ENCODE results near the gene DOCK11. TPM values are rescaled to one million over a fixed set of nuclear protein-coding genes. Genes with fewer than 3 reads are reported as not detected.

The DOCK11 gene
- total and polyA plus RNA-seq, 9 of the 15 experiments (the other 6 are each of a cell fraction or from before 2014, with no cell fraction given) = 41.8 to 77.8 (median 50.9) TPM

DNA sequence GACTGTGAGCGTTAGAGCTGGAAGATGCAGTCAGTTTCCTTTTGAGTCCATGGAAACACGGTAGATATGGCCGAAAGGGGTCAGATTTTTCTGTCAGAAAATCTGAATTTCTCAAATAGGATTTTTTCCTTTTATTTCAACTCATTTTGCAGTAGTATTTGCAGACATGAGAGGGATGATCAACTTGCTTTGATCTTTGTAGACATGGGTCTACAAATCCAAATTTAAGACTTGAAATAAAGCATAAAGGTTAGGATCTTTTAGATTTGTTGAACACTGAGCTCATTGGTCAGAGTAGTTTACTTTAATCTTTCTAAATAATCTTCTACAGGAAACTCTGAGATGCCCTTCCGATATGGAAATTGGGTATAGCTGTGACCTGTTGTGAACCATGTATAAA lies 44.7 kb downstream of the DOCK11 start:
- Histone ChIP-seq H3K27ac (ENCODE audit: extremely low read depth, low read depth, low read length) (no peak overlapping the region), H3K9me3 (replicated peaks; ENCODE audit: control insufficient read depth, insufficient read depth, low read depth, low read length) (no peaks in the 10 kb centered on the region), H3K4me1 (replicated peaks in 1 of 2; ENCODE audit: control insufficient read depth in 2 of 2, insufficient read depth in 2 of 2, low read length in 2 of 2) (peaks cover 0 to 10% of the 10 kb centered on the region in 2 experiments; a peak in 2 of 5 replicates), H3K27me3 (ENCODE audit: control insufficient read depth in 2 of 2, insufficient read depth in 2 of 2, low read length in 2 of 2) (no peaks in the 10 kb centered on the region), H4K20me1 (replicated peaks; ENCODE audit: control insufficient read depth, insufficient read depth, low read length) (no peaks in the 10 kb centered on the region), H3K36me3 (ENCODE audit: control insufficient read depth, insufficient read depth, low read length) (peaks cover 21% of the 10 kb centered on the region; the same call in 1 of the 3 replicates), H3K79me2 (ENCODE audit: control insufficient read depth, insufficient read depth, low read length) (peaks cover 48% of the 10 kb centered on the region), H2AFZ (ENCODE audit: low read depth, low read length) (no peak overlapping the region), H3K4me2 (ENCODE audit: insufficient read depth, low read length) (no peak overlapping the region), H3K9ac (ENCODE audit: insufficient read depth in 1 of 2, low read depth in 2 of 2, low read length in 2 of 2) (no peak overlapping the region), H3K4me3 (no peak overlapping the region), H3K9me1 (ENCODE audit: control insufficient read depth, insufficient read depth, low read length) (no peaks in the 10 kb centered on the region)
- ChIA-PET POLR2A (interaction anchor here (1.9 kb wide), 1 partner anchor 10 kb away, joined by 6 read pairs; no protein-coding TSS in a partner anchor), CTCF (ENCODE audit: low intra/inter-chr PET ratio) (no interaction called here)
- DNase-seq (ENCODE audit: extremely low read depth in 1 of 4, low spot score in 3 of 4) = no peak
- 85% methylated on average over 4 of the region's 4 CpGs for WGBS (ENCODE audit: insufficient coverage, low coverage, missing lambda C conversion rate)
- FAIRE-seq = no peak
- no TSS peak for BruUV-seq (replicated peaks)
- in situ Hi-C loops (cut with MboI) (no loop called here), intact Hi-C loops (cut with micrococcal nuclease) (no loop called here)
- no peak for ATAC-seq
- TF ChIP-seq MLX (CRISPR knock-in tag; conservative IDR thresholded peaks at IDR 0.05) (no peak), ZBTB43 (CRISPR knock-in tag; IDR thresholded peaks at IDR 0.05) (no peak), MEF2D (tag; conservative IDR thresholded peaks at IDR 0.05; ENCODE audit: low read depth) (no peak), CBFA2T3 (IDR thresholded peaks at IDR 0.05) (no peak), BRF1 (IDR thresholded peaks at IDR 0.05; ENCODE audit: borderline replicate concordance, extremely low read depth, insufficient read length) (no peak), ZC3H11A (IDR thresholded peaks at IDR 0.05; ENCODE audit: low read depth, low read length) (no peak), PREB (CRISPR knock-in tag; IDR thresholded peaks at IDR 0.05) (no peak), CGGBP1 (CRISPR knock-in tag; IDR thresholded peaks at IDR 0.05) (no peak), CREB3 (tag; conservative IDR thresholded peaks at IDR 0.05; ENCODE audit: low read depth) (no peak), PTBP1 (IDR thresholded peaks at IDR 0.05; ENCODE audit: low read depth, low read length) (no peak), ASH1L (IDR thresholded peaks at IDR 0.05; ENCODE audit: borderline replicate concordance, low read depth, partially characterized antibody) (no peak), MBD1 (CRISPR knock-in tag; IDR thresholded peaks at IDR 0.05) (no peak), PCBP1 (IDR thresholded peaks at IDR 0.05; ENCODE audit: low read depth, low read length, poor library complexity, severe bottlenecking) (no peak)
- TF ChIP-seq, protein P1, sequence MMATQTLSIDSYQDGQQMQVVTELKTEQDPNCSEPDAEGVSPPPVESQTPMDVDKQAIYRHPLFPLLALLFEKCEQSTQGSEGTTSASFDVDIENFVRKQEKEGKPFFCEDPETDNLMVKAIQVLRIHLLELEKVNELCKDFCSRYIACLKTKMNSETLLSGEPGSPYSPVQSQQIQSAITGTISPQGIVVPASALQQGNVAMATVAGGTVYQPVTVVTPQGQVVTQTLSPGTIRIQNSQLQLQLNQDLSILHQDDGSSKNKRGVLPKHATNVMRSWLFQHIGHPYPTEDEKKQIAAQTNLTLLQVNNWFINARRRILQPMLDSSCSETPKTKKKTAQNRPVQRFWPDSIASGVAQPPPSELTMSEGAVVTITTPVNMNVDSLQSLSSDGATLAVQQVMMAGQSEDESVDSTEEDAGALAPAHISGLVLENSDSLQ (IDR thresholded peaks at IDR 0.05) = no peak
